Measurements from ENCODE around the gene KLHL28.
A peak's percentile ranks its signal among the peaks of the same experiment; 100 is the strongest.

Gene KLHL28

GRCh38 chr14:44961554-44962333 is at the start of gene KLHL28, which contains the start of gene TOGARAM1:
KLHL28 (minus strand) TSS chr14:44961947; CDS start chr14:44945928, 16,019 bp downstream.
TOGARAM1 (plus strand) TSS chr14:44962190; CDS start chr14:44962422, 232 bp downstream.
- peak; percentile 83 to 97 (median 91) for DNase-seq (ENCODE audit: low read depth in 3 of 3)

DNA sequence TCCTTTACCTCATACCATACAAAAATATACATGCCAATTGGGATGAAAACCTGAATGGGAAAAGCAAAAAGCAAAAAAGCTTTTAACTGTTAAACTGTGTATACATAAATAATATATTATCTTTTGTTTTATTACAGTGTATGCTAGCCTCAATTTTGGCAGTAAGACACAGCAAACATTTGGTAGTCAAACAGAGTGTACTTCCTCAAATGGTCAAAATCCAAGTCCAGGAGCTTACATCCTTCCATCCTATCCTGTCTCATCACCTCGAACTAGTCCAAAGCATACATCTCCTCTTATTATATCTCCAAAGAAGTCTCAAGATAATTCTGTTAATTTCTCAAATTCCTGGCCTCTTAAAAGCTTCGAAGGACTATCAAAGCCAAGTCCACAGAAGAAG is 42.2 kb upstream of the KLHL28 start:
- DNase-seq (ENCODE audit: low read depth in 3 of 3) = no peak

DNA sequence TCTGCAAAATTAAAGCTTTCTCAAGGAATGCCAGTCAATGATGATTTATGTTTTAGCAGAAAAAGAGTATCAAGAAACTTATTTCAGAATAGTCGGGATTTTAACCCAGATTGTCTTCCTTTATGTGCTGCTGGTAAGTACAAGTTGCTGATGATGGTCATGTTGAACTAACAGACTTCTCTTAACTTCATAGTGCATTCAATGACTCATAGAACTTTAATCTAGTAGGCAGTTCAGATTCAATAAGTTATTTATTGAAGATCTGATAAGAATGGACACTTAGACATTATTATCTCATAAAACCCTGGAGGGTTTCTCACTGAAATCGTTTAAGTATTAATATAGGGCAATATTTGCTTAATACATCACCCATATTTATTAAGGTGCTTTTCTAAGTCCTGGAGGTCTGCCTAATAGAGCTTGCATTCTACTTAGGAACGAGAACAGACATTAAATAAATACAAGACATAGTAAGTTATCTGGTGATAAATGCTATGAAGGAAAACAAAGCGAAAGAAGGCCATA is 34.1 kb upstream of the KLHL28 start:
- DNase-seq (ENCODE audit: low read depth in 3 of 3) = no peak

DNA sequence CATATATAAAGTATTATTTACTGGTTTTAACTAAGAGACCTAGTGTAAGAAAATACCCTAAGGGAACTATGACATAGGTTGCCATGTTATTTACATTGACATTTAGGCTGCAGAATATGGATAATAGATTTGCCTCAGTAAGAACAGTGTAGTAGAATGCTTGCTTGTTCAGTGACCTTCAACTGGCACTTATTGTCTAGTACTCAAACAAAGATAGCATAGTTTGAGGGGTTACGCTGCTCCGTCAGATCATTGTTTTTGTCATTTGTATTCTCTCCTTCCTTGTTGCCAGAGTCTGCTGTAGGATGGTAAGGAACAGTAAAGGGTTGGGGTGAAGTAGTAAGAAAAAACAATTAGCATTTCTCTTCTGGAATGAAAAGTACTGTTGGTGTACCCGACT is 33.4 kb upstream of the KLHL28 start:
- no peak for DNase-seq (ENCODE audit: low read depth in 3 of 3)

GRCh38 chr14:44990533-44990932 is 28.8 kb upstream of the KLHL28 start:
- no peak for DNase-seq (ENCODE audit: low read depth in 3 of 3)

- no peak for DNase-seq (ENCODE audit: low read depth in 3 of 3)
These were observed 28.0 kb upstream of the KLHL28 start for GRCh38 chr14:44989497-44990440.

GRCh38 chr14:44988694-44989093 is 26.9 kb upstream of the KLHL28 start:
- DNase-seq (ENCODE audit: low read depth in 3 of 3) = no peak

DNA sequence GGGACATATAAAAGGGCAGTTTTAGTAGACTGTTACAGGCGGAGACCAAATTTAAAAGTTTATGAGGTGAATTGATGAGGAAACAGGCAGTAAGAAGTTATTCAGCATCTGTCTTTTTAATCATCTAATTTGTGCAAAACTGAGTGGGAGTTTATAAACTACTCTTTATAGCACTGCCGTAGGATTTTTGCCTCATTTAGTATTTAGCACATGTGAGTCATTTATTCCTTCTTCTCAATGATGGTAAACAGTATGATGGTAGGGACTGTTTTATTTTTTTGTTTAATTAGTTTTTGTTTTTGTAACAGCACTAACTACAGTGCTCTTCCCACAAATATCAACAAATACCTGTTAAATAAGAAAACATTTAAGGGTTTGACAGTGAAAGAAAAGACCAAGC is 20.8 kb upstream of the KLHL28 start:
- DNase-seq (ENCODE audit: low read depth in 3 of 3) = no peak

DNA sequence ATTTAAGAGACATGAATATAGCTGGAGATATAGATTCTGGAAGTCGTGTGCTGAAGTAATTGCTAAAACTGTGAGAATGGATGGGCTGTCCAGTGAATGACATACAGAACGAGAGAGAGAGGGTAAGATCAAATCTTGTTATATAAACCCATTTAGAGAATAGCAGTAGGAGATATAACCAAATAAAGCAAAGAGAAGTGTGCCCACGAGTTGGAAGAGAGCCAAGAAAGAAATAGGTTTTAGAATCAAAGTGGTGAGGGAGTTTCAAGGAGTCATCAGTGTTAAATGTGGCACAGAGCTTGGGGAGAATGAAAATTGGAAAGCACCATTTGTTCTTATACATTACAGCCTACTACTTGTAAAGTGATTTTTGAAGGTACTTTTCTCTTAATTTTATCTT is 19.5 kb upstream of the KLHL28 start:
- no peak for DNase-seq (ENCODE audit: low read depth in 3 of 3)

- DNase-seq (ENCODE audit: low read depth in 3 of 3) = no peak
These were observed 18.1 kb upstream of the KLHL28 start for GRCh38 chr14:44979740-44980356.

GRCh38 chr14:44979273-44979672 is 17.5 kb upstream of the KLHL28 start:
- DNase-seq (ENCODE audit: low read depth in 3 of 3) = no peak

GRCh38 chr14:44971459-44971858 is 9.7 kb upstream of the KLHL28 start:
- DNase-seq (ENCODE audit: low read depth in 3 of 3) = no peak

DNA sequence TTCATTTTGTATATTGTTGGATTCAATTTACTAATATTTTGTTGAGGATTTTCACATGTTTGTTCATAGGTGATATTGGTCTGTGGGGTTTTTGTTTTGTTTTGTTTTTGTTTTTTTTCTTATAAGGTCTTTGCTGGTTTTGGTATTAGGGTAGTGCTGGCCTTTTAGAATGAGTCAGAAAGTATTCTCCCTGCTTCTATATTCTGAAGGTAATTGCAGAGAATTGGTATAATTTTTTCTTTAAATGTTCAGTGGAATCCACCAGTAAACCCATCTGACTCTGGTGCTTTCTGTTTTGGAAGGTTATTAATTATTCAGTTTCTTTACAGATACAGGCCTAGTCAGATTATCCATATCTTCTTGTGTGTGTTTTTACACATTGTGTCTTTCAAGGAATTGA is 9.2 kb upstream of the KLHL28 start:
- no peak for DNase-seq (ENCODE audit: low read depth in 3 of 3)

DNA sequence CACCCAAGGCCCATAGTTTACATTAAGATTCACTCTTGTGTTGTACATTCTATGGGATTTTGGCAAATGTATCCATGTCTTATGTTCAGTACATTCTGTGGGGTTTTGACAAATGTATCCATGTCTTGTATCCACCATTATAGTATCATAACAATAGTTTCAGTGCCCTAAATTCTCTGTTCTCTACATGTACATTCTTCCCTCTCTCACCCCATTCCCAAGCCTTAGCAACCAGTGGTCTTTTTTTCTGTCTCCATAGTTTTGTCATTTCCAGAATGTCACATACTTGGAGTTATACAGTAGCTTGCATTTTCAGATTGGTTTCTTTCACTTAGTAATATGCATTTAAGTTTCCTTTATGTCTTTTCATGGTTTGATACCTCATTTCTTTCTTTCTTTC is 7.0 kb upstream of the KLHL28 start:
- DNase-seq (ENCODE audit: low read depth in 3 of 3) = no peak

- no peak for DNase-seq (ENCODE audit: low read depth in 3 of 3)
These were observed 5.0 kb upstream of the KLHL28 start for GRCh38 chr14:44966601-44967336.

- no peak for DNase-seq (ENCODE audit: low read depth in 3 of 3)
These were observed 2.1 kb upstream of the KLHL28 start for GRCh38 chr14:44963775-44964380.

DNA sequence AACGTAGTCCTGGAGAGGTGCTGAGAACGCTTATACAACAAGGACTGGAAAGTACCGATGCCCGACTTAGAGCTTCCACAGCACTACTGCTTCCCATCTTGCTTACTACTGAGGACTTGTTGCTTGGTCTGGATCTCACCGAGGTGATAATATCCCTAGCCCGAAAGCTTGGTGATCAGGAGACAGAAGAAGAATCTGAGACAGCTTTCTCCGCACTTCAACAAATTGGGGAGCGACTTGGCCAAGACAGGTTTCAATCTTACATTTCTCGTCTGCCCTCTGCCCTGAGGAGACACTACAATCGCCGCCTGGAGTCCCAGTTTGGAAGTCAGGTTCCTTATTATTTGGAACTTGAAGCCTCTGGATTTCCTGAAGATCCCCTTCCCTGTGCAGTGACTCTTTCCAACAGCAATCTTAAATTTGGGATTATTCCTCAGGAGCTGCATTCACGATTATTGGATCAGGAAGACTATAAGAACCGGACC is 1.3 kb upstream of the KLHL28 start:
- DNase-seq (ENCODE audit: low read depth in 3 of 3) = no peak

DNA sequence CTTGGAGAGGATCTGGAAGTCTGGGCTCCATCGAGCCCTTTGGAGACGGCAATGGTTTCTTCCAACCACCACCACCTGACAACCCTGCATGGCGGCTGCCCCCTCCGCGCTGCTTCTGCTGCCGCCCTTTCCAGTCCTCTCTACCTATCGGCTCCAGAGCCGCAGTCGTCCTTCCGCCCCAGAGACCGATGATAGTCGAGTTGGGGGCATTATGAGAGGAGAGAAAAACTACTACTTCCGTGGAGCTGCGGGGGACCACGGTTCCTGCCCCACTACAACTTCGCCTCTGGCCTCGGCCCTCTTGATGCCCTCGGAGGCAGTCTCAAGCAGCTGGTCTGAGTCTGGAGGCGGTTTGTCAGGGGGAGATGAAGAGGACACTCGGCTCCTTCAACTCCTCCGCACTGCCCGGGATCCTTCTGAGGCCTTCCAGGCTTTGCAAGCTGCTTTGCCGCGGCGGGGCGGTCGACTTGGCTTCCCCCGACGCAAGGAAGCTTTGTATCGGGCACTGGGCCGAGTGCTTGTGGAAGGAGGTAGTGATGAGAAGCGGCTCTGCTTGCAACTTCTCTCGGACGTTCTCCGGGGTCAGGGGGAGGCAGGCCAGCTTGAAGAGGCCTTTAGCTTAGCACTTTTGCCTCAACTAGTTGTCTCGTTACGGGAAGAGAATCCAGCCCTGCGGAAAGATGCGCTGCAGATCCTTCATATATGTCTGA is 742 bp upstream of the KLHL28 start:
- peak in 1 of 3 experiments; percentile 26 for DNase-seq (ENCODE audit: low read depth in 3 of 3)

- DNase-seq (ENCODE audit: low read depth in 3 of 3) = peak; percentile 32 to 52 (median 47)
These were observed 595 bp downstream of the KLHL28 start for GRCh38 chr14:44961151-44961553.

DNA sequence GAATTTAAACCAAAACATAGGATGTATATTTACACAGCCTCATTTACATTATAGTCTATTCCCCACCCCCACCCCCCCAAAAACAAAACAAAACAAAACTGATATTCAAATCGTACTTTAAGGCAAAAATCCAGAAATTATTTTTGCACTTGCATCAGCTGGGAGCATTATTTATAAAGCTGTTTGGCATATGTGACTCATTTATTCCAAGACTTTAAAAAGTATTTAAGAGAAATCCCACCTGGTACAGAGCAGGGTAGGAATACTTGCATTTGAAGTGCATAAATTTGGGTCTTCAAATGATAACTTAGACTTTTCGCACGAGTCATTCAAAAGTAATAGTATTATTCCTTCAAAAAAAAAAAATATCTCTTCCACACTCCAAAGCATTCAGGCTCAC is 1.1 kb downstream of the KLHL28 start:
- no peak for DNase-seq (ENCODE audit: low read depth in 3 of 3)
